22Rv1 (cell line): ENCODE measurements around the gene LRMDA.
"Not testable (repeated sequence)": the region's sequence is repeated elsewhere in the genome, so short reads cannot be mapped to it uniquely, and the experiment has no call there.

ENCODE experiments used
- H3K27ac ChIP-seq: fragments of 450-650 bp; 2 replicates; pipeline ENCODE4 v1.5.1; 2017
- CTCF ChIP-seq: fragments of 450-650 bp; IDR thresholded peaks from 2 replicates; pipeline ENCODE4 v1.5.1; 2017; ENCODE audit warnings: mild to moderate bottlenecking
- ZFX ChIP-seq: fragments of 450-650 bp; IDR thresholded peaks from 2 replicates; pipeline ENCODE4 v1.6.1; 2017; ENCODE audit warnings: antibody characterized with exemption, borderline replicate concordance

LRMDA gene

GRCh38 chr10:76577455-76577854 is 1146.0 kb downstream of the LRMDA start:
- no peak for TF ChIP-seq ZFX
- no peak for TF ChIP-seq CTCF
- H3K27ac ChIP-seq, result no peak overlapping the region

DNA sequence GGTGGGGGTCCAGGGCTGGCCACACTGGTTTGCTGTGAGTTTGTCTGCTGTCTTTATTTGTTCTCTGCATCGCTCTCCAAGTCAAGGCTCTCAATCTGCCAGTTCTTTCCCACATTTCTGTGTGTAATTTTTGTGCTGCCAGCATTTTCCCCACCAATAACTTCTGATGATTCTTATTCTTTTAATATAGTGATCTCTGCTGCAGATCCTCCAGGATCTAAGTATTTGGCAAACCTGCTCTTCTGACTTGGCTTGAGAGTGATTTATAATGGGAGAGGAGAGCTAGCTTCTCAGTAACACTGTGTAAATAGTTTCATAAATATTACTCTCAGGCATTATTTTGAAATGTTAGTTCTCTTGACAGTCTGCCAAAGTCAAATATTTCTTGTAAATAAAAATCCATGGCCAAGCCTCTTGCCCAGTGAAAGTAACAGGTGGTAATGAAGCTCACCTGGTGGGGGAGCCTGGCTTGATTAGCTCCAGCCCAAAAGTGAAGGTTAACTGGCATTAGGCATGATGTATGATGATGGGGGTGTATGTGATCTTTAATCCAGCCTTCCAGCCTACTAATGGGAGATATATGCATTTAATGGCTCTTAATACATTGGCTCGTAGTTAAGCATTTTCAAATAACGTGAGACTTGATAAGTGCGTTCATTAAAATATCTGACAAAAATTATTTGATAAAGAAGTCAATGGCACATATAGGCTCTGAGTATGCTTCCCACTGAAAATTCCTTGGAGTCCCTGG is 1150.3 kb downstream of the LRMDA start:
- no peak for TF ChIP-seq CTCF
- TF ChIP-seq ZFX, result no peak
- H3K27ac ChIP-seq, result no peak overlapping the region

DNA sequence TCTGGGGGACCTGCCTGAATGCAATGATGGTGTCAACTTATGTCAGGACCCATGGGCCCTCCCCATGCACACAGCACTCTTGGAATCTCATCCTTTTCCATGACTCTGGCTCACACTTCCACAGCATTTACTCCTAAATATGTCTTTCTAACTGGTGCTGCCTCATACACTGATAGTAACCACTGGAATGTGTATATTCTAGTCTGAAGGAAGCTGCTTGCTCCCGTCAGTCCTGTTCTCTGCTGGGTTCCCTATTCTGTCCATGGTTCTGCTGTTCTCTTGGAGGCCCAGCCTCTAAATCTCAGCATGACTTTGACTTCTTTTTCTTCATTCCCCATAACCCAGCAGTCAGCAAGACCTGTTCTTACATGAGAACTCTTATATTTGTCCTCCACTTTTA is 1151.1 kb downstream of the LRMDA start:
- TF ChIP-seq CTCF (no peak), ZFX (no peak)
- no peak overlapping the region for H3K27ac ChIP-seq

DNA sequence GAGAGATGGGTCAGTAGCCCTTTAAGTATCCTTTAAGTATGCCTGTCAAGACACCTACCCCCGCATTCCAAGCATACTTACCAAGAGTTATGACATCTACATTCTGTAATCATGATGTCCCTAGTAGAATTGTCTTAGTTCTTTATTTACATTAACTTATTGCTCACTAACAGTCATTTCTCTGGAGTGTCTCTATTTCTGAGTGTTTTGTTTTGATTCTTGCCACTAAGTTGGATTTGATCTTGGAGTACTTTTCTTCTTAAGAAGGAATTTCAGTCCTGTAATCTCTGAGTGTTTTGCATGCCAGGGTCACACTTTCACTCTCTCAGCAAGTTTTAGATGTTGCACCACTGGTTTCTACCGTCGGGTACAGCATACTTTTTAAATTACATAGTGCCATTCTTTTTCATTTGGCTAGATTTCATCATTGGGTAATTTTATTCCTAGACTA is 1152.3 kb downstream of the LRMDA start:
- no peak overlapping the region for H3K27ac ChIP-seq
- no peak for TF ChIP-seq CTCF
- no peak for TF ChIP-seq ZFX

DNA sequence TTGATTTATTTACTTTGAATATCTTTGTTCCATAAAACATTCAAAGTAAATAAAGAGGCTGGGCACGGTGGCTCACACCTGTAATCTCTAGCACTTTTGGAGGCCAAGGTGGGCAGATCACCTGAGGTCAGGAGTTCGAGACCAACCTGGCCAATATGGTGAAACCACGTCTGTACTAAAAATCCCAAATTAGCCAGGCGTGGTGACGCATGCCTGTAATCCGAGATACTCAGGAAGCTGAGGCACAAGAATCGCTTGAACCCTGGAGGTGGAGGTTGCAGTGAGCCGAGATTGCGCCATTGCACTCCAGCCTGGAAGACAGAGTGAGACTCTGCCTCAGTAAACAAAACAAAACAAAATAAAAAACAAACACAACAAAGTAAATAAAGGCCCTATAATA is 1153.0 kb downstream of the LRMDA start:
- not testable (repeated sequence) for H3K27ac ChIP-seq
